ENCODE results near the gene JKAMP. TPM values are rescaled to one million over a fixed set of nuclear protein-coding genes. Genes with fewer than 3 reads are reported as not detected.

Gene JKAMP
- total RNA-seq, 1 experiment from 2014 or later, result 29.7 TPM

- no peak for DNase-seq (ENCODE audit: unreplicated experiment)
- ChIA-PET POLR2A (no interaction called here), CTCF (no interaction called here)
- intact Hi-C loops (cut with micrococcal nuclease), result no loop called here
- no TSS peak for BruUV-seq (replicated peaks)
- Mint-ChIP-seq H3K36me3 (ENCODE audit: insufficient read depth, unreplicated experiment) (no peaks in the 10 kb centered on the region), H3K4me3 (ENCODE audit: unreplicated experiment) (no peak overlapping the region), H3K4me1 (ENCODE audit: insufficient read depth, unreplicated experiment) (peaks cover under 1% of the 10 kb centered on the region), H3K27ac (ENCODE audit: low read depth, unreplicated experiment) (no peak overlapping the region), H3K27me3 (ENCODE audit: insufficient read depth, unreplicated experiment) (no peaks in the 10 kb centered on the region), H3K9me3 (ENCODE audit: unreplicated experiment) (no peaks in the 10 kb centered on the region)
- TF ChIP-seq, protein P1, sequence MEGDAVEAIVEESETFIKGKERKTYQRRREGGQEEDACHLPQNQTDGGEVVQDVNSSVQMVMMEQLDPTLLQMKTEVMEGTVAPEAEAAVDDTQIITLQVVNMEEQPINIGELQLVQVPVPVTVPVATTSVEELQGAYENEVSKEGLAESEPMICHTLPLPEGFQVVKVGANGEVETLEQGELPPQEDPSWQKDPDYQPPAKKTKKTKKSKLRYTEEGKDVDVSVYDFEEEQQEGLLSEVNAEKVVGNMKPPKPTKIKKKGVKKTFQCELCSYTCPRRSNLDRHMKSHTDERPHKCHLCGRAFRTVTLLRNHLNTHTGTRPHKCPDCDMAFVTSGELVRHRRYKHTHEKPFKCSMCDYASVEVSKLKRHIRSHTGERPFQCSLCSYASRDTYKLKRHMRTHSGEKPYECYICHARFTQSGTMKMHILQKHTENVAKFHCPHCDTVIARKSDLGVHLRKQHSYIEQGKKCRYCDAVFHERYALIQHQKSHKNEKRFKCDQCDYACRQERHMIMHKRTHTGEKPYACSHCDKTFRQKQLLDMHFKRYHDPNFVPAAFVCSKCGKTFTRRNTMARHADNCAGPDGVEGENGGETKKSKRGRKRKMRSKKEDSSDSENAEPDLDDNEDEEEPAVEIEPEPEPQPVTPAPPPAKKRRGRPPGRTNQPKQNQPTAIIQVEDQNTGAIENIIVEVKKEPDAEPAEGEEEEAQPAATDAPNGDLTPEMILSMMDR (IDR thresholded peaks at IDR 0.05; ENCODE audit: unreplicated experiment), result no peak
Observed at GRCh38 chr14:59541731-59542130, 57.4 kb downstream of the JKAMP start.

GRCh38 chr14:59543873-59544272, 59.6 kb downstream of the JKAMP start:
- H3K4me1 Mint-ChIP-seq (ENCODE audit: insufficient read depth, unreplicated experiment), result no peaks in the 10 kb centered on the region
- H3K4me3 Mint-ChIP-seq (ENCODE audit: unreplicated experiment), result no peak overlapping the region
- H3K9me3 Mint-ChIP-seq (ENCODE audit: unreplicated experiment), result no peaks in the 10 kb centered on the region
- POLR2A ChIA-PET, result interaction anchor here (1.1 kb wide), 1 partner anchor 16 kb away, joined by 5 read pairs; no protein-coding TSS in a partner anchor
- no TSS peak for BruUV-seq (replicated peaks)
- H3K27ac Mint-ChIP-seq (ENCODE audit: low read depth, unreplicated experiment), result no peak overlapping the region
- no peaks in the 10 kb centered on the region for H3K27me3 Mint-ChIP-seq (ENCODE audit: insufficient read depth, unreplicated experiment)
- intact Hi-C loops (cut with micrococcal nuclease), result no loop called here
- TF ChIP-seq, protein P1 (IDR thresholded peaks at IDR 0.05; ENCODE audit: unreplicated experiment), result no peak
- CTCF ChIA-PET, result interaction anchor here (1.9 kb wide), 1 partner anchor 37 kb away, joined by 5 read pairs; no protein-coding TSS in a partner anchor
- no peaks in the 10 kb centered on the region for H3K36me3 Mint-ChIP-seq (ENCODE audit: insufficient read depth, unreplicated experiment)
- no peak for DNase-seq (ENCODE audit: unreplicated experiment)

GRCh38 chr14:59547310-59547709, 63.0 kb downstream of the JKAMP start:
- no TSS peak for BruUV-seq (replicated peaks)
- POLR2A ChIA-PET, result interaction anchor here (1.1 kb wide), 1 partner anchor 20 kb away, joined by 3 read pairs; no protein-coding TSS in a partner anchor
- CTCF ChIA-PET, result no interaction called here
- H3K36me3 Mint-ChIP-seq (ENCODE audit: insufficient read depth, unreplicated experiment), result no peaks in the 10 kb centered on the region
- no peaks in the 10 kb centered on the region for H3K27me3 Mint-ChIP-seq (ENCODE audit: insufficient read depth, unreplicated experiment)
- TF ChIP-seq, protein P1 (IDR thresholded peaks at IDR 0.05; ENCODE audit: unreplicated experiment), result no peak
- no peak for DNase-seq (ENCODE audit: unreplicated experiment)
- H3K4me1 Mint-ChIP-seq (ENCODE audit: insufficient read depth, unreplicated experiment), result no peaks in the 10 kb centered on the region
- intact Hi-C loops (cut with micrococcal nuclease), result no loop called here
- H3K4me3 Mint-ChIP-seq (ENCODE audit: unreplicated experiment), result no peak overlapping the region
- H3K27ac Mint-ChIP-seq (ENCODE audit: low read depth, unreplicated experiment), result no peak overlapping the region
- H3K9me3 Mint-ChIP-seq (ENCODE audit: unreplicated experiment), result no peaks in the 10 kb centered on the region

Other genes with a start within 250 kb of the JKAMP start
- 7.6 and 7.7 TPM in 2 replicates for gene GPR135, start 19.1 kb upstream of the JKAMP start, total RNA-seq (2022)
- 32.5 and 35.0 TPM in 2 replicates for gene L3HYPDH, start 109 bp upstream of the JKAMP start, total RNA-seq (2022)
- gene CCDC175, start 92.3 kb downstream of the JKAMP start, total RNA-seq (2022), result not detected in 2 replicates

All from MCF 10A (cell line).